Heart left ventricle (tissue), 13 donors: ENCODE measurements around the gene RGS9.
"Not testable (repeated sequence)": the region's sequence is repeated elsewhere in the genome, so short reads cannot be mapped to it uniquely, and the experiment has no call there.

Source experiments
- POLR2A ChIP-seq, 2 donors: fragments of 450-650 bp; IDR thresholded peaks; one replicate each; pipeline ENCODE4 v1.6.1; 2017; ENCODE audit warnings: antibody characterized with exemption in 2 of 2, mild to moderate bottlenecking in 2 of 2, moderate library complexity in 2 of 2
- TF ChIP-seq, protein P1 (sequence below), 12 donors: fragments of 200-600 bp; sonication (generic) in 4 of 12; IDR thresholded peaks; one replicate each; pipeline versions ENCODE4 v1.5.0 to v1.8.0; 2018 to 2022; ENCODE audit warnings: antibody characterized with exemption in 12 of 12, mild to moderate bottlenecking in 5 of 12
- donor health status: ischemic (EF 13 %, LVEDD 7.1; RV severe dilation, severe dysfunction).
- donor health status: DM: no; HTN: yes; CAD: no.
- donor health status: DM: no; HTN: no; CAD: no.
- donor health status: ischemic (EF 25% LVEDD 6.9; RV normal size, moderate dysfunction).
- donor health status: ischemic (EF 25% LVEDD 5.7; RV mildly dilated, moderate dysfunction).
- donor health status: ischemic (EF 35%, LVEDD 5.7; RV mildly dilated, moderate dysfunction).
- donor health status: nonischemic (EF 11% LVEDD 7.7; RV severe dilation, severe dysfunction).
- donor health status: DM: yes; HTN: yes; CAD: no.
- donor health status: PGD.
- donor health status: ischemic (EF 29% LVEDD 5.4; RV normal size, mild dysfunction).
- donor health status: nonischemic (EF 23%, LVEDD 6.1; RV moderate dilation, normal function).

DNA sequence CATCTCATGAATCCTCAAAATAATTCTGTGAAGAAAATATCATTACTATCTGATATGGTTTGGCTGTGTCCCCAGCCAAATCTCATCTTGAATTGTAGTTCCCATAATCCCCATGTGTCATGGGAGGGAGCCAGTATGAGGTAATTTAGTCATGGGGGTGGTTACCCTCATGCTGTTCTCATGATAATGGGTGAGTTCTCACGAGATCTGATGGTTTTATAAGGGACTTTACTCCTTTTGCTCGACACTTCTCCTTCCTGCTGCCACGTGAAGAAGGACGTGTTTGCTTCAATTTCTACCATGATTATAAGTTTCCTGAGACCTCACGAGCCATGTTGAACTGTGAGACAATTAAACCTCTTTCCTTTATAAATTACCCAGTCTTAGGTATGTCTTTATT, 20.7 kb upstream of the RGS9 start:
- TF ChIP-seq, protein P1, sequence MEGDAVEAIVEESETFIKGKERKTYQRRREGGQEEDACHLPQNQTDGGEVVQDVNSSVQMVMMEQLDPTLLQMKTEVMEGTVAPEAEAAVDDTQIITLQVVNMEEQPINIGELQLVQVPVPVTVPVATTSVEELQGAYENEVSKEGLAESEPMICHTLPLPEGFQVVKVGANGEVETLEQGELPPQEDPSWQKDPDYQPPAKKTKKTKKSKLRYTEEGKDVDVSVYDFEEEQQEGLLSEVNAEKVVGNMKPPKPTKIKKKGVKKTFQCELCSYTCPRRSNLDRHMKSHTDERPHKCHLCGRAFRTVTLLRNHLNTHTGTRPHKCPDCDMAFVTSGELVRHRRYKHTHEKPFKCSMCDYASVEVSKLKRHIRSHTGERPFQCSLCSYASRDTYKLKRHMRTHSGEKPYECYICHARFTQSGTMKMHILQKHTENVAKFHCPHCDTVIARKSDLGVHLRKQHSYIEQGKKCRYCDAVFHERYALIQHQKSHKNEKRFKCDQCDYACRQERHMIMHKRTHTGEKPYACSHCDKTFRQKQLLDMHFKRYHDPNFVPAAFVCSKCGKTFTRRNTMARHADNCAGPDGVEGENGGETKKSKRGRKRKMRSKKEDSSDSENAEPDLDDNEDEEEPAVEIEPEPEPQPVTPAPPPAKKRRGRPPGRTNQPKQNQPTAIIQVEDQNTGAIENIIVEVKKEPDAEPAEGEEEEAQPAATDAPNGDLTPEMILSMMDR (IDR thresholded peaks at IDR 0.05): not testable (repeated sequence)
- not testable (repeated sequence) for TF ChIP-seq POLR2A (IDR thresholded peaks at IDR 0.05)
